Spleen (tissue), 7 donors: ENCODE measurements around the gene SH2D7.

Experiments
- CTCF ChIP-seq, 11 experiments: fragments of 200-600 bp in 7 of 11; fragments of 450-650 bp in 4 of 11; sonication (generic) in 4 of 11; IDR thresholded peaks in 8 of 11; conservative IDR thresholded peaks in 3 of 11; 1 replicate in 7 of 11; 2 replicates in 4 of 11; pipeline versions ENCODE4 v1.4.0 to v1.8.0; 2016 to 2021; ENCODE audit warnings: antibody characterized with exemption in 11 of 11, inconsistent platforms in 4 of 11, mild to moderate bottlenecking in 1 of 11
- POLR2A ChIP-seq, 3 donors: fragments of 450-650 bp; IDR thresholded peaks; one replicate each; pipeline ENCODE4 v1.5.1; 2017; ENCODE audit warnings: antibody characterized with exemption in 3 of 3, mild to moderate bottlenecking in 1 of 3
- POLR2AphosphoS5 ChIP-seq, 3 donors: sonication (generic); formaldehyde crosslinking; IDR thresholded peaks; one replicate each; pipeline ENCODE4 v1.5.1; 2017; ENCODE audit warnings: antibody characterized with exemption in 3 of 3
- donor health status: DM: no; HTN: no; CAD: no; lungs with moderate emphysema.
- donor health status: DM: no; HTN: no; CAD: no.
- donor health status: DM: no; HTN: no; CAD: no.

DNA sequence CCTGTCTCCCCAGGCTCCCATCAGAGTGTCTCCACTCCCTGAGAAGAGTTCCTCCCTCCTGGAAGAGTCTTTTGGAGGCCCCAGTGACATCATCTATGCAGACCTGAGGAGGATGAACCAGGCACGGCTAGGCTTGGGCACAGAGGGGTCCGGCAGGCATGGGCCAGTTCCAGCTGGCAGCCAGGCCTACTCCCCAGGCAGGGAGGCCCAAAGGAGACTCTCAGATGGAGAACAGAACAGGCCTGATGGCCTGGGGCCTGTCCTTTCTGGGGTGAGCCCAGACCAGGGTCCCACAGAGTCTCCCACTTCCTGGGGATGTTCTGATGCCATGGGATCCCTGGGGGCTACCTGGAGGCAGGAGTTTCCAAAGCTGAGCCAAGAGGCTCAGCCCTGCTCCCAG is 8.5 kb downstream of the SH2D7 start:
- TF ChIP-seq CTCF (IDR thresholded peaks at IDR 0.05 in 8 of 11, conservative IDR thresholded peaks at IDR 0.05 in 3 of 11) (no peak), POLR2A (IDR thresholded peaks at IDR 0.05) (no peak), POLR2AphosphoS5 (IDR thresholded peaks at IDR 0.05) (no peak)
